Measurements from ENCODE around the gene PHF21A. TPM values are rescaled to one million over a fixed set of nuclear protein-coding genes. Genes with fewer than 3 reads are reported as not detected.

PHF21A gene
- total RNA-seq, 6 experiments from 2014 or later, result 9.2 to 17.1 (median 10.4) TPM

- Histone ChIP-seq H3K9me3 (no peaks in the 10 kb centered on the region), H3K27ac (no peak overlapping the region), H3K36me3 (no peaks in the 10 kb centered on the region), H3K27me3 (no peaks in the 10 kb centered on the region), H3K4me1 (no peaks in the 10 kb centered on the region), H3K4me3 (no peak overlapping the region)
- WGBS (ENCODE audit: insufficient coverage, low coverage, low lambda C conversion rate, missing lambda C conversion rate), result 68% methylated on average over 4 of the region's 4 CpGs
- ATAC-seq (no peak), DNase-seq (no peak)
- TF ChIP-seq CTCF (IDR thresholded peaks at IDR 0.05) (no peak), POLR2A (IDR thresholded peaks at IDR 0.05) (no peak)
- intact Hi-C loops (cut with DNase I), result no loop called here
Measured at GRCh38 chr11:46134061-46134460, 12.8 kb upstream of the PHF21A start.

- 27% methylated on average over 3 of the region's 3 CpGs for WGBS (ENCODE audit: insufficient coverage, low coverage, low lambda C conversion rate, missing lambda C conversion rate)
- TF ChIP-seq CTCF (IDR thresholded peaks at IDR 0.05) (no peak), POLR2A (IDR thresholded peaks at IDR 0.05) (no peak)
- intact Hi-C loops (cut with DNase I), result no loop called here
- no peaks in the 10 kb centered on the region for H3K4me1 ChIP-seq
- no peaks in the 10 kb centered on the region for H3K36me3 ChIP-seq
- ATAC-seq (peak in 1 of 4 donors; percentile 50), DNase-seq (no peak)
- H3K9me3 ChIP-seq, result no peaks in the 10 kb centered on the region
- no peaks in the 10 kb centered on the region for H3K27me3 ChIP-seq
- H3K4me3 ChIP-seq, result no peak overlapping the region
- no peak overlapping the region for H3K27ac ChIP-seq
Measured at GRCh38 chr11:46133119-46133518, 11.9 kb upstream of the PHF21A start.

- Histone ChIP-seq H3K4me1 (no peaks in the 10 kb centered on the region), H3K9me3 (no peaks in the 10 kb centered on the region), H3K27me3 (no peaks in the 10 kb centered on the region), H3K4me3 (no peak overlapping the region), H3K36me3 (no peaks in the 10 kb centered on the region), H3K27ac (no peak overlapping the region)
- ATAC-seq, result no peak
- intact Hi-C loops (cut with DNase I), result no loop called here
- DNase-seq, result no peak
- TF ChIP-seq POLR2A (IDR thresholded peaks at IDR 0.05), result no peak
- no peak for TF ChIP-seq CTCF (IDR thresholded peaks at IDR 0.05)
- 84% methylated on average over 2 of the region's 3 CpGs for WGBS (ENCODE audit: insufficient coverage, low coverage, low lambda C conversion rate, missing lambda C conversion rate)
Measured at GRCh38 chr11:46130286-46130940, 9.2 kb upstream of the PHF21A start.

- H3K4me3 ChIP-seq, result no peak overlapping the region
- WGBS (ENCODE audit: insufficient coverage, low coverage, low lambda C conversion rate, missing lambda C conversion rate), result 64% methylated on average over 2 of the region's 2 CpGs
- no peaks in the 10 kb centered on the region for H3K9me3 ChIP-seq
- H3K36me3 ChIP-seq, result no peaks in the 10 kb centered on the region
- H3K27ac ChIP-seq, result no peak overlapping the region
- no peak for DNase-seq
- intact Hi-C loops (cut with DNase I), result no loop called here
- ATAC-seq, result no peak
- TF ChIP-seq CTCF (IDR thresholded peaks at IDR 0.05), result no peak
- no peak for TF ChIP-seq POLR2A (IDR thresholded peaks at IDR 0.05)
- H3K27me3 ChIP-seq, result no peaks in the 10 kb centered on the region
- H3K4me1 ChIP-seq, result no peaks in the 10 kb centered on the region
Measured at GRCh38 chr11:46129133-46129532, 7.9 kb upstream of the PHF21A start.

Measured in right lobe of liver (tissue), 6 donors.